Tibial nerve (tissue), 3 donors: ENCODE data around the gene SLA2.

ENCODE experiments used
- POLR2A ChIP-seq, 2 donors: fragments of 450-650 bp; IDR thresholded peaks; one replicate each; pipeline ENCODE4 v1.6.1; 2017; ENCODE audit warnings: antibody characterized with exemption in 2 of 2, mild to moderate bottlenecking in 2 of 2, moderate library complexity in 2 of 2
- TF ChIP-seq, protein P1 (sequence below), 5 experiments: fragments of 200-600 bp in 3 of 5; fragments of 450-650 bp in 2 of 5; sonication (generic) in 3 of 5; IDR thresholded peaks; one replicate each; pipeline ENCODE4 v1.5.1; 2016 to 2019; ENCODE audit warnings: antibody characterized with exemption in 5 of 5, mild to moderate bottlenecking in 3 of 5, moderate library complexity in 2 of 5

- TF ChIP-seq, protein P1, sequence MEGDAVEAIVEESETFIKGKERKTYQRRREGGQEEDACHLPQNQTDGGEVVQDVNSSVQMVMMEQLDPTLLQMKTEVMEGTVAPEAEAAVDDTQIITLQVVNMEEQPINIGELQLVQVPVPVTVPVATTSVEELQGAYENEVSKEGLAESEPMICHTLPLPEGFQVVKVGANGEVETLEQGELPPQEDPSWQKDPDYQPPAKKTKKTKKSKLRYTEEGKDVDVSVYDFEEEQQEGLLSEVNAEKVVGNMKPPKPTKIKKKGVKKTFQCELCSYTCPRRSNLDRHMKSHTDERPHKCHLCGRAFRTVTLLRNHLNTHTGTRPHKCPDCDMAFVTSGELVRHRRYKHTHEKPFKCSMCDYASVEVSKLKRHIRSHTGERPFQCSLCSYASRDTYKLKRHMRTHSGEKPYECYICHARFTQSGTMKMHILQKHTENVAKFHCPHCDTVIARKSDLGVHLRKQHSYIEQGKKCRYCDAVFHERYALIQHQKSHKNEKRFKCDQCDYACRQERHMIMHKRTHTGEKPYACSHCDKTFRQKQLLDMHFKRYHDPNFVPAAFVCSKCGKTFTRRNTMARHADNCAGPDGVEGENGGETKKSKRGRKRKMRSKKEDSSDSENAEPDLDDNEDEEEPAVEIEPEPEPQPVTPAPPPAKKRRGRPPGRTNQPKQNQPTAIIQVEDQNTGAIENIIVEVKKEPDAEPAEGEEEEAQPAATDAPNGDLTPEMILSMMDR (IDR thresholded peaks at IDR 0.05), result no peak
- TF ChIP-seq POLR2A (IDR thresholded peaks at IDR 0.05), result no peak
Observed at GRCh38 chr20:36684747-36685146, 38.8 kb upstream of the SLA2 start.
